Measurements from ENCODE around the gene MKRN1. TPM values are rescaled to one million over a fixed set of nuclear protein-coding genes. Genes with fewer than 3 reads are reported as not detected.
"Not testable (repeated sequence)": the region's sequence is repeated elsewhere in the genome, so short reads cannot be mapped to it uniquely, and the experiment has no call there.

MKRN1 gene
- total and polyA plus RNA-seq, 7 donors = 27.0 to 82.0 (median 59.1) TPM

DNA sequence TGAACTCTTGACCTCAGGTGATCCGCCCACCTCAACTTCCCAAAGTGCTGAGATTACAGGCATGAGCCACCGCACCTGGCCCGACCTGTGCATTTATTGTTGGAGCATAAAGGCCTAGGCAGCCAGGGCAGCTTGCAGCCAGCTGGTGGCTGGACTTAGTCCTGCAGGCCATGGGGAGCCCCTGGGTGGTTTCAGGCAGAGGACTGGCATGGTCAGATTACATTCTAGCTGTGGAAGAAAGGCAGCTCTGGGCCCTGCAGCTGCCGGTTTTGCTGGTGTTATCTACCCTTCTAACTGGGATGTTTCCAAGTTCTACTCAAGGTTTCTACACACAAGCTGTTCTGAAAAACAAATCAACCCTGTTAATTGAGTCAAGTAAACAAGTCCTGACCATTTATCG lies 22.7 kb upstream of the MKRN1 start:
- Histone ChIP-seq H3K4me1 (peaks cover 7% of the 10 kb centered on the region), H3K9me3 (no peaks in the 10 kb centered on the region), H3K27me3 (ENCODE audit: insufficient read depth in 3 of 3, low read length in 2 of 3) (no peaks in the 10 kb centered on the region), H3K4me3 (no peak overlapping the region), H3K36me3 (ENCODE audit: insufficient read depth in 1 of 2, low read depth in 1 of 2) (no peaks in the 10 kb centered on the region), H3K27ac (no peak overlapping the region)
- DNase-seq = peak in 1 of 2 donors; percentile 29
- 47 to 53% (median 52%) methylated on average over 5 of the region's 5 CpGs for WGBS, 3 donors
- ATAC-seq = no peak
- intact Hi-C loops (cut with DNase I) = no loop called here
- TF ChIP-seq, protein P1, sequence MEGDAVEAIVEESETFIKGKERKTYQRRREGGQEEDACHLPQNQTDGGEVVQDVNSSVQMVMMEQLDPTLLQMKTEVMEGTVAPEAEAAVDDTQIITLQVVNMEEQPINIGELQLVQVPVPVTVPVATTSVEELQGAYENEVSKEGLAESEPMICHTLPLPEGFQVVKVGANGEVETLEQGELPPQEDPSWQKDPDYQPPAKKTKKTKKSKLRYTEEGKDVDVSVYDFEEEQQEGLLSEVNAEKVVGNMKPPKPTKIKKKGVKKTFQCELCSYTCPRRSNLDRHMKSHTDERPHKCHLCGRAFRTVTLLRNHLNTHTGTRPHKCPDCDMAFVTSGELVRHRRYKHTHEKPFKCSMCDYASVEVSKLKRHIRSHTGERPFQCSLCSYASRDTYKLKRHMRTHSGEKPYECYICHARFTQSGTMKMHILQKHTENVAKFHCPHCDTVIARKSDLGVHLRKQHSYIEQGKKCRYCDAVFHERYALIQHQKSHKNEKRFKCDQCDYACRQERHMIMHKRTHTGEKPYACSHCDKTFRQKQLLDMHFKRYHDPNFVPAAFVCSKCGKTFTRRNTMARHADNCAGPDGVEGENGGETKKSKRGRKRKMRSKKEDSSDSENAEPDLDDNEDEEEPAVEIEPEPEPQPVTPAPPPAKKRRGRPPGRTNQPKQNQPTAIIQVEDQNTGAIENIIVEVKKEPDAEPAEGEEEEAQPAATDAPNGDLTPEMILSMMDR (IDR thresholded peaks at IDR 0.05) = no peak

GRCh38 chr7:140497807-140498206 lies 18.5 kb upstream of the MKRN1 start:
- intact Hi-C loops (cut with DNase I); ATAC-seq; H3K4me3 ChIP-seq; H3K27ac ChIP-seq; H3K9me3 ChIP-seq; H3K36me3 ChIP-seq (ENCODE audit: insufficient read depth in 1 of 2, low read depth in 1 of 2); H3K27me3 ChIP-seq (ENCODE audit: insufficient read depth in 3 of 3, low read length in 2 of 3); H3K4me1 ChIP-seq: not testable (repeated sequence)
- DNase-seq = peak in 1 of 2 donors; percentile 32
- 96 to 98% (median 98%) methylated on average over 7 of the region's 7 CpGs for WGBS, 3 donors

DNA sequence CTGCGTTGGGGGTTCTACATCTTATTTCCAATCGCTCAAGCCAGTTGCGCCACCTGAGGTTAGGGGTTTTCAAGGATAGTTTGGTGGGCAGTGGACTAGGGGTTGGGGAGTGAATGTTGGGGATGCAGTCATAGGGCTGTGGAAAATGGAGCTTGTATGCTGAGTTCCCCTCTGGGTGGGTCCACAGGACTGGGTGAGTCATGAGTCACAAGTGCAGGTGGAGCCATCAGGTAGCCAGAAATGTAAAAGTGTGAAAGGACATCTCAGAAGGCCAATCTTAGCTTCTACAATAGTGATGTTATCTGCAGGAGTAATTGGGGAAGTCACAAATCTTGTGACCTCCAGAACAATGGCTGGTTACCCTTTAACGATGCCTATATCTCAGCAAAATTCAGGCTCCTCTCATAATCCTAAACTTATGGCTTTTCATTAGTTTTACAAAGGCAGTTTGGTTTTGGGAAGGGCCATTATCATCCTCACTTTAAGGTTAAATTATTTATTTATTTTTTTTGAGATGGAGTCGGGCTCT lies 18.0 kb upstream of the MKRN1 start:
- H3K4me3 ChIP-seq = no peak overlapping the region
- no peaks in the 10 kb centered on the region for H3K9me3 ChIP-seq
- no peak overlapping the region for H3K27ac ChIP-seq
- no peak for ATAC-seq
- TF ChIP-seq, protein P1 (IDR thresholded peaks at IDR 0.05) = no peak
- intact Hi-C loops (cut with DNase I) = no loop called here
- no peaks in the 10 kb centered on the region for H3K27me3 ChIP-seq (ENCODE audit: insufficient read depth in 3 of 3, low read length in 2 of 3)
- 72 to 75% (median 73%) methylated on average over 5 of the region's 5 CpGs for WGBS, 3 donors
- H3K4me1 ChIP-seq = no peaks in the 10 kb centered on the region
- no peak for DNase-seq
- H3K36me3 ChIP-seq (ENCODE audit: insufficient read depth in 1 of 2, low read depth in 1 of 2) = no peaks in the 10 kb centered on the region

GRCh38 chr7:140495514-140496097 lies 16.3 kb upstream of the MKRN1 start:
- TF ChIP-seq, protein P1 (IDR thresholded peaks at IDR 0.05) = no peak
- no peaks in the 10 kb centered on the region for H3K9me3 ChIP-seq
- WGBS, 3 donors = 92 to 96% (median 95%) methylated on average over 8 of the region's 9 CpGs
- ATAC-seq (no peak), DNase-seq (peak in 1 of 2 donors; percentile 2)
- no peak overlapping the region for H3K4me3 ChIP-seq
- H3K36me3 ChIP-seq (ENCODE audit: insufficient read depth in 1 of 2, low read depth in 1 of 2) = no peaks in the 10 kb centered on the region
- no peak overlapping the region for H3K27ac ChIP-seq
- no peaks in the 10 kb centered on the region for H3K27me3 ChIP-seq (ENCODE audit: insufficient read depth in 3 of 3, low read length in 2 of 3)
- H3K4me1 ChIP-seq = no peaks in the 10 kb centered on the region
- intact Hi-C loops (cut with DNase I) = no loop called here

- TF ChIP-seq, protein P1 (IDR thresholded peaks at IDR 0.05) = no peak
- Histone ChIP-seq H3K27me3 (ENCODE audit: insufficient read depth in 3 of 3, low read length in 2 of 3) (no peaks in the 10 kb centered on the region), H3K36me3 (ENCODE audit: insufficient read depth in 1 of 2, low read depth in 1 of 2) (no peaks in the 10 kb centered on the region), H3K27ac (no peak overlapping the region), H3K4me1 (no peaks in the 10 kb centered on the region), H3K4me3 (no peak overlapping the region), H3K9me3 (no peaks in the 10 kb centered on the region)
- no peak for ATAC-seq
- DNase-seq = peak in 1 of 2 donors; percentile 39
- intact Hi-C loops (cut with DNase I) = no loop called here
- WGBS, 3 donors = 83 to 93% (median 89%) methylated on average over 9 of the region's 9 CpGs
Measured at GRCh38 chr7:140494867-140495266, 15.6 kb upstream of the MKRN1 start.

Data from psoas muscle (tissue), 8 donors.